Neural cell (in vitro differentiated cells): ENCODE results near the gene CEMIP2. TPM values are rescaled to one million over a fixed set of nuclear protein-coding genes. Genes with fewer than 3 reads are reported as not detected.
A peak's percentile ranks its signal among the peaks of the same experiment; 100 is the strongest.

Experiments used
- H2AFZ ChIP-seq: fragments of 200-600, 300-800 bp; sonication (generic), shearing (Covaris generic); 2 replicates; pipeline ENCODE4 v1.6.0; 2014; ENCODE audit warnings: low read depth, mild to moderate bottlenecking, antibody characterized with exemption, low read length, moderate library complexity
- H3F3A ChIP-seq: fragments of 200-600 bp; shearing (Covaris generic); 2 replicates; pipeline ENCODE4 v1.6.1; 2016; ENCODE audit warnings: mild to moderate bottlenecking, moderate library complexity, mixed read lengths, antibody characterized with exemption, low read length; ENCODE audit not compliant: insufficient read depth, poor library complexity, severe bottlenecking
- H3K27ac ChIP-seq: fragments of 200-600, 300-800 bp; sonication (generic), shearing (Covaris generic); 2 replicates; pipeline ENCODE4 v1.5.1; 2014; ENCODE audit warnings: mild to moderate bottlenecking, low read length, moderate library complexity
- H3K27me3 ChIP-seq: fragments of 300-800, 200-600 bp; sonication (generic), shearing (Covaris generic); 2 replicates; pipeline ENCODE4 v1.6.0; 2014; ENCODE audit warnings: mild to moderate bottlenecking, low read depth, low read length, moderate library complexity; ENCODE audit not compliant: insufficient read depth
- H3K36me3 ChIP-seq: fragments of 300-800, 200-600 bp; sonication (generic), shearing (Covaris generic); 2 replicates; pipeline ENCODE4 v1.5.1; 2014; ENCODE audit warnings: mild to moderate bottlenecking, antibody characterized with exemption, low read length, moderate library complexity; ENCODE audit not compliant: insufficient read depth
- H3K4me2 ChIP-seq: fragments of 300-800, 200-600 bp; sonication (generic), shearing (Covaris generic); 2 replicates; pipeline ENCODE4 v1.6.0; 2014; ENCODE audit warnings: mild to moderate bottlenecking, low read length
- H3K4me3 ChIP-seq: fragments of 300-800, 200-600 bp; sonication (generic), shearing (Covaris generic); 2 replicates; pipeline ENCODE4 v1.5.1; 2014; ENCODE audit warnings: mild to moderate bottlenecking, low read length, moderate library complexity
- H3K79me2 ChIP-seq: fragments of 200-600 bp; shearing (Covaris generic); replicated peaks from 2 replicates; pipeline ENCODE4 v1.6.0; 2014; ENCODE audit warnings: mild to moderate bottlenecking, low read length, moderate library complexity; ENCODE audit not compliant: insufficient read depth
- H3K9ac ChIP-seq: fragments of 300-800, 200-600 bp; sonication (generic), shearing (Covaris generic); 2 replicates; pipeline ENCODE4 v1.6.1; 2016; ENCODE audit warnings: mild to moderate bottlenecking, low read length, mixed read lengths
- H3K9me2 ChIP-seq: fragments of 200-600 bp; shearing (Covaris generic); 2 replicates; pipeline ENCODE4 v1.6.1; 2016; ENCODE audit warnings: mild to moderate bottlenecking, low read length, mixed read lengths; ENCODE audit not compliant: insufficient read depth
- H3K9me3 ChIP-seq: fragments of 200-600, 300-800 bp; sonication (generic), shearing (Covaris generic); 2 replicates; pipeline ENCODE4 v1.6.1; 2016; ENCODE audit warnings: mild to moderate bottlenecking, mixed run types, low read length, moderate library complexity, mixed read lengths
- H4K20me1 ChIP-seq: fragments of 200-600 bp; shearing (Covaris generic); 2 replicates; pipeline ENCODE4 v1.6.1; 2016; ENCODE audit warnings: mild to moderate bottlenecking, mixed run types; ENCODE audit not compliant: insufficient read depth
- EP300 ChIP-seq: fragments of 450-650 bp; conservative IDR thresholded peaks from 2 replicates; pipeline ENCODE4 v1.6.1; 2014; ENCODE audit warnings: antibody characterized with exemption, mild to moderate bottlenecking, moderate library complexity; ENCODE audit not compliant: poor library complexity, severe bottlenecking
- EZH2 ChIP-seq: fragments of 200-600, 300-800 bp; shearing (Covaris generic), sonication (generic); IDR thresholded peaks from 2 replicates; pipeline ENCODE4 v1.6.1; 2014; ENCODE audit warnings: antibody characterized with exemption, low read length, borderline replicate concordance, mild to moderate bottlenecking; ENCODE audit not compliant: insufficient read depth, poor library complexity, severe bottlenecking
- POLR2AphosphoS5 ChIP-seq: IDR thresholded peaks from 2 replicates; pipeline ENCODE4 v1.6.1; 2012
- RAD21 ChIP-seq: fragments of 450-650 bp; conservative IDR thresholded peaks from 2 replicates; pipeline ENCODE4 v1.6.1; 2014; ENCODE audit warnings: antibody characterized with exemption, mild to moderate bottlenecking, moderate library complexity
- REST ChIP-seq: IDR thresholded peaks from 2 replicates; pipeline ENCODE4 v1.6.1; 2012; ENCODE audit warnings: borderline replicate concordance
- SMC3 ChIP-seq: fragments of 450-650 bp; conservative IDR thresholded peaks from 2 replicates; pipeline ENCODE4 v1.6.1; 2014; ENCODE audit warnings: antibody characterized with exemption, mild to moderate bottlenecking, moderate library complexity; ENCODE audit not compliant: poor library complexity
- TAF1 ChIP-seq: IDR thresholded peaks from 2 replicates; pipeline ENCODE4 v1.6.1; 2012; ENCODE audit warnings: low read depth
- polyA plus RNA-seq: library from polyadenylated mRNA; depleted of rRNA; stranded (reverse); fragments of >200 nt; gene quantifications from 2 replicates; pipeline ENCODE4 v1.2.3, GENCODE V29; 2014

Gene CEMIP2
- polyA plus RNA-seq, 1 donor from 2014 or later = 11.3 TPM

DNA sequence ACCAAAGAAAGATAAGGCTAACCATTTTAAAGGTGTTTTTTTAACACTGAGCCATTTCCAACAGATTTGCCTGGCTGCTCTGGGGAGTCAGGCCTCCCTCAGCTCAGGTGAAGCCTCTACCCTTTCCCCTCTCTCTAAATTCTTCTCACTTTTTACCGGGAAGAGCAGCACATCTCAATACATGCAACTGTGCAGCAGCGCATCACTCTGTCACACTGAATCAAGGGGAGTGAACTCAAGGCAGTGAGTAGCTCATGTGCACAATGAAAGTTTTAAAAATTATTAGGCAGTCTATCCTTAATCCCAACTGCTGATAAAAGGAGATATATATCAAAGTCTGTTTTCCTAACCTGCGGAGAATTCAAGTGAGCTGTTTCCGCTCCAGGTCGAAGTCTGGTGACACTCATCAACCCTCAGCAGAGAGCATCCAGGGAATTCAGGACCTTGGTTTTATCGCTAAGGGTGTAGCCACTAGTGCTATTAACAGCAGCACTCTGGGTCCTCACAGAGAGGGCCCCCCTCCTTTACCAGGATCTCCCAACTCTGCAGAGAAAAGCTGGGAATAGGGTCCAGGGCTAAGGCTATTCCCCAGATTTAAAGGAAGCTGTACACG is 1.0 kb downstream of the CEMIP2 start:
- no peak overlapping the region for H2AFZ ChIP-seq
- peak overlapping the region; percentile 94 for H3K4me2 ChIP-seq
- no peaks in the 10 kb centered on the region for H3F3A ChIP-seq
- no peaks in the 10 kb centered on the region for H3K36me3 ChIP-seq
- peaks cover 14% of the 10 kb centered on the region for H3K27me3 ChIP-seq
- no peak overlapping the region for H3K27ac ChIP-seq
- H3K4me3 ChIP-seq = peak overlapping the region; percentile 88
- peak overlapping the region; percentile 81 for H3K9ac ChIP-seq
- no peaks in the 10 kb centered on the region for H3K9me3 ChIP-seq
- H3K79me2 ChIP-seq = peaks cover 58% of the 10 kb centered on the region
- H3K9me2 ChIP-seq = no peaks in the 10 kb centered on the region
- H4K20me1 ChIP-seq = no peaks in the 10 kb centered on the region
- TF ChIP-seq REST (peak; percentile 16), POLR2AphosphoS5 (no peak)

GRCh38 chr9:71766663-71767062 is 1.6 kb downstream of the CEMIP2 start:
- H3K9ac ChIP-seq = peak overlapping the region; percentile 81
- no peaks in the 10 kb centered on the region for H3K9me3 ChIP-seq

More at GRCh38 chr9:71766663-71767062, 1.6 kb downstream of the CEMIP2 start:
- no peaks in the 10 kb centered on the region for H3F3A ChIP-seq
- TF ChIP-seq EP300 = no peak
- no peak for TF ChIP-seq SMC3
- TF ChIP-seq EZH2 = no peak
- no peak for TF ChIP-seq RAD21
- TF ChIP-seq REST = no peak
- no peak for TF ChIP-seq TAF1
- no peak for TF ChIP-seq POLR2AphosphoS5
- no peaks in the 10 kb centered on the region for H3K36me3 ChIP-seq
- H3K27ac ChIP-seq = no peak overlapping the region
- H3K4me2 ChIP-seq = peak overlapping the region; percentile 94
- no peaks in the 10 kb centered on the region for H3K9me2 ChIP-seq
- H3K4me3 ChIP-seq = peak overlapping the region; percentile 88
- peaks cover 64% of the 10 kb centered on the region for H3K79me2 ChIP-seq
- H2AFZ ChIP-seq = no peak overlapping the region
- H4K20me1 ChIP-seq = no peaks in the 10 kb centered on the region
- peaks cover 14% of the 10 kb centered on the region for H3K27me3 ChIP-seq
